RPMI8226 (cell line): ENCODE results near the gene ZNF160.
"Not testable (repeated sequence)": the region's sequence is repeated elsewhere in the genome, so short reads cannot be mapped to it uniquely, and the experiment has no call there.

Experiments used
- DNase-seq: peaks from one replicate; pipeline ENCODE4 v3.0.0-alpha.2; 2015

The ZNF160 gene

DNA sequence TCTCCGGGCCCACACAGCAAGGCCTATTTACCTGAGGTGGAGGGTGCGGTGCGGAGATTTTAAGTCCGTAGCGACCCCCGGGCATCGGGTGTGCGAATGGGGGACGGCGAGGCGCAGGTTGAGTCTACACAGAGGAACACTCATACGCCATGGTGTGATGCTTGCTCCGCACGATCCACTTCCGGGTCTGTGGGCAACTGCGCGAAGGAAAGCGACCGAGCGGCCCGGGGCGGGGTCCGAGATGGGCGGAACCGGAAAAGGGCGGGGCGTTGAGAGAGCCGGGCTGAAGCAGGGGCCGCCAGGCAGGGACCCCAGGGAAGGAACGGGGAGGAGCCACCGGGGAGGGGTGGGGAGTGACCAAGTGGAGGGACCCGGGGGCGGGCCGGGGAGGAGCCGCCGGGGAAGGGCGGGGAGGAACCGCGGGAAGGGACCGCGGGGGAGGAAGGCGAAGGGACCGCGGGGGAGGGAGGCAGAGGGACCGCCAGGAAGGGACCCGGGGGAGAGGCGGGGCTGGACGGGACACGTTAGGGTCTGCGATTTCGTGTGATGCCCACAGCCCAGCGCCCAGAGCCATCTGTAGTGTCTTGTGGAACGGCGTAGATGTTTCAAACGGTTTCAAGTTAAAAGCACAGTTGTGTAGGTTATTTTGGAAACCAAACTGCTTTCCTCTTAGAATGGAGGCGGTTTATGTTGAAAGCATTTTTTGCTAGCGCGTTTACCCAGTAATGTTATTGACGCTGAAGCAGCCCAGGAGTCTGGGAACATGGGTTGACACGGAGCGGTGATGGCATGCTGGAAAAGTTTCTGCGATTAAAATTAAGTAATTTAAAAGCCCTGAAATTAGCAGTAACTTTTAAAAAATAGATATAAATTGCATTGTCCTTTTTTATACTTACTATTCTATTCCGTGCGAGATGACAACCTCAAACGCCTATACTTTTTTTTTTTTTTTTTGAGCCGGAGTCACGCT is at the start of gene ZNF160:
ZNF160 (minus strand) TSS at position 189 of the 970 bp plus-strand sequence. CDS start 17,146 bp downstream, outside the sequence.
- peak; percentile 98 for DNase-seq

DNA sequence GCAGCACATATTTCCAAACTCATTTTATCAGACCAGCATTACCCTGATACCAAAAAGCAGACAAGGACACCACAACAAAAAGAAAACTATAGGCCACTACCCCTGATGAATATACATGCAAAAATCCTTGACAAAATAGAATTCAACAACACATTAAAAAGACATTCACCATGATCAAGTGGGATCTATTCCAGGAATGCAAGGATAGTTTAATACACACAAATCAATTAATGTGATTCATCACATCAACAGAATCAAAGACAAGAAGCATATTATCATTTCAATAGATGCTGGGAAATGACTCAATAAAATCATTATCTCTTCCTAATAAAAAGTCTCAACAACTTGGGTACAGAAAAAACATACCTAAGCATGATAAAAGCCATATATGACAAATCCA is 44.4 kb upstream of the ZNF160 start:
- DNase-seq: no peak

DNA sequence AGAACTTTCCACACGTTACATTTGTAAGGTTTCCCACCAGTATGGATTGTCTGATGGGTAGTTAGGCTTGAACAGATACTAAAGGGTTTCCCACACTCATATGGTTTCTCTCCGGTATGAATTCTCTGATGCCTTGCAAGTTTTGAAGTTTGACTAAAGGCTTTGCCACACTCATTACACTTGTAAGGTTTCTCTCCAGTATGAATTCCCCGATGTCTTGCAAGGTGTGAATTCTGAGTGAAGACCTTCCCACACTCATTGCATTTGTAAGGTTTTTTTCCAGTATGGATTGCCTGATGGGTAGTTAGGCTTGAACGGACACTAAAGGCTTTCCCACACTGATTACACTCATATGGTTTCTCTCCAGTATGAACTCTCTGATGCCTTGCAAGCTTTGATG is 37.1 kb upstream of the ZNF160 start:
- DNase-seq: no peak

DNA sequence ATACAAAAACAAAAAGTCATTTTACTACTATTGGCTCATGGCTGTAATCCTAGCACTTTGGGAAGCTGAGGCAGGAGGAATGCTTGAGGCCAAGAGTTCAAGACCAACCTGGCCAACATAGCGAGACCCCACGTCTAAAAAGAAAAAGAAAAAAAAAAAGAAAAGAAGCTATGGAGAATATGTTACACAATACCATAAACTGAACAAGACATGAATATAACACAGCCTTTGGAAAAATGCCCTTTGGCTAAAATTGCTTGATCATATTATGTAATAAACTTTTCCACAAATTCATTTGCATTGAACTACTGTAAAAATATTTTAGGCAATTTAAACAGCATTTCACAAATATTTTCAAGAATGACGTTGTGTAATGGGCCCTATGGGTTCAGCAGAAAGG is 33.2 kb upstream of the ZNF160 start:
- no peak for DNase-seq

DNA sequence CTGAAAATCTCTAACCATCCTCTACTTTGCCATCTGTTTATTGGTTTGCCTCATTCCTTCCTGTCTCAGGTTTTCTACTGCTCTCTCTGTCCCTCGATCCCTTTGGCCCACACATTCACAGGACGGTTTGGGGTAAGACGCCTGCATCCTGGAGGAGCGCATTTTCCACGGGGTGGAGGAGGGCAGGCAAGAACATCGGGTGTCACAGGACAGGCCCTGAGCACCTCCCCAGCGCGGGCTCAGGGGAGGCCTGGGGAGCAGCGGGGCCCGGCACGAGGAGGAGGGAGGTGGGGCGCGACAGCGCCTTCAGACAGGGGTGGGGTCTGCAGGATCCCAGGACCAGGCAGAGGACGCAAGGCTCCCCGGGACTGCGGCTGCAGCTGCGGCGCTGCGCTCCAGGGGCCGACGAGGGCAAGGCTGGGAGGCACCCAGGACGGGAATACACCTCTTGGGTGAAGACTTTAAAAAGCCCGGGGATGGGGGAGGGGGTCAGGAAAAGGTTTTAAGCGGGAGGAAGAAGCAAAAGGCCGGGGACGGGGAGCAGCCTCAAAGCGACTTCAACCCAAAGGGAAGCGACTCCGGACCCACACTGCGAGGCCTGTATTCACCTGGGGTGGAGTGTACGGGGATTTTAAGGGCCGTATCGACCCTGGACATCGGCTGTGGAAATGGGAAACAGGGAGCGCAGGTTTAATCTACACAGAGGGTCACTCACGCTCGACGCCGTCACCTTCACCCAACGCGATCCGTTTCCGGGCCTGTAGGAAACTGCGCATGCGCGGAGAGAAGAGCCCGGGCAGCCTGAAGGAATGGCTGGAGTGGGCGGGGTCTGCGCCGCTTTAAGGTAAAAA is 29.1 kb upstream of the ZNF160 start, which contains the start of gene ZNF415:
ZNF415 (minus strand) TSS at position 770 of the 851 bp plus-strand sequence. CDS start 10,234 bp downstream, outside the sequence.
- DNase-seq: peak; percentile 84

DNA sequence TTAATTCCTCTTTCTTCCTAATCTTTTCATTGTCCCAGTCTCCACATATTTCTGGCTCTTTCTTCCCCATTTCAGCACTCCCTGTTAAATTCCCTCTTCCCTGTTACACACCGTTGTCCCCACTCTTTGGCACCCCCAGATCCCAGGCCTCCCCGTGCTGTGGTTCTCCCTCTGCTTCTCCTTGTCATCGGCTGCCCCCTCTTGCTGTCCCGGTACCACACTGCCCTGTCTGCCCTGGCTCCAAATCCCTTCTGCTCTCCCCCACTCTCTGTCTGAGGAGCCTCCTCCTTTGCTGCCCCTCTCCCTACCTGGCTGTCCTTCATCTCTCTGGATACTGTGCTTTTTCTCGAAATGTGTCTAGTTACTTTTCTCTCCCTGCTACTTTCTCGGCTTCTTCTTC is 28.5 kb upstream of the ZNF160 start:
- no peak for DNase-seq

DNA sequence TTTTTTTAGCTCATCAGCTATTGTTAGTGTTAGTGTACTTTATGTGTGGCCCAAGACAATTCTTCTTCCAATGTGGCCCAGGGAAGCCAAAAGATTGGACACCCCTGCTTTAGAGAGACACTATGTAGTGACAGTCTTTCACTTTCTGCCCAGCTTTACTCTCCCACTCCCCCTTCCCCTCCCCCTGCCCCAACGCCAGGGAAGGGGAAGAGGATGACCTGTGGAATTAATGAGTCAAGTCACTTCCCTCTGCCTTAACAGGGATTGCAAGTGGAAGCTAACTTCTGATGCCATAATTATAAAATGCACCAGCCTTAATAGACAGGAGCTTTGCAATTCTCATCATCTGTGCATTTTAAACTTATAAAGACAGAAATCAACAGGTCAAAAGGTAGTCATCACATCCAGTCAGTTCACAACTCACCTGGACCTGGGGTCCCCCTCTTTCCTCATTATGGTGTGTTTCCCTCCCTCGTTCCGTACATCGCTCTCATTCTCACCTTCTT is 27.9 kb upstream of the ZNF160 start:
- DNase-seq: no peak

DNA sequence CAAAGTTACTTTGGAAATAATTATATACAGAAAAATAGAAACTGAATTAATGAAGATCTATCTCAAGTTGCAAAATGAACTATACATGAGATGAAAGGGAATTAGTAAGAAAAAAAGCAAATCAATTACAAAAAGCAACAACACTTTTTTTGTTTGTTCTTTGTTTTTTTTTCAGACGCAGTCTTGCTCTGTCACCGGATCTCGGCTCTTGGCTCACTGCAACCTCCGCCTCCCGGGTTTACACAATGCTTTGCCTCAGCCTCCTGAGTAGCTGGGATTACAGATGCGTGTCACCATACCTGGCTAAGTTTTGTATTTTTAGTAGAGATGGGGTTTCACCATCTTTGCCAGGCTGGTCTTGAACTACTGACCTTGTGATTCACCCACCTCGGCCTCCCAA is 27.3 kb upstream of the ZNF160 start:
- no peak for DNase-seq

DNA sequence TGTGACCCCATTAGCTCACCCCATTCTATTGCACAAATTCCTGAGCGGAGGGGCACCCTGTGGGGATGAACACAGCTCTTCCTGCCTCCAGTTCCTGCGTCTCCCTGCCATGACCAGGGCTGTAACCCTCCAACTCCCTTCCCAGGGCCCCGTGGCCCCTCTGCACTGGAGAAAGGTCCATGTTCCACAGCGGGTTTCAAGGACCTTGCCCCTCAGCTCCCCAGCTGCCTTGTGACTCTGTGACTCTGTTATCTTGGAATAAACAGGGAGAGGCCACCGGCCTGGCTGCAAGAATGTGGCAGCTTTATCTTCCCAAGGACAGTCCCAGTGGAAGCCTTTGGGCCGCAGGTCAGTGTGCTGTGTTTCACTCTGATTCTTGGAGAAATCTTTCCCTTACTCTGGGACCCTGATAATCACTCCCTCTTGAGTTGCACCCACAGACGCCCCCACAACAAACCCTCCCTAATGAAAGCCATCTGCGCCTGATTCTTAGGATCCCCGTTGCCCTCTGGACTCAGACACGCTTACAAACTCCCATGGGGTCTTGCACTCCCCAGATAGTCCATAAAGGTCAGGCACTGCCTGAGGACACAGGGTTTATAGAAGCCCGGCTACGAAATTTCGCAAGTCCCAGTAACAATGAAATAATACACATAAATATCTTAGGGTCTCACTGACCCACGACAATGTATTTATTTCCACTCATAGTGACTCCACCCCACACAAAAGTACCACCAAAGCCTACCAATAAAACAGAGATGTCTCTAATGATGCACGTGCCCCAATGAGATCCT is 23.7 kb upstream of the ZNF160 start:
- DNase-seq: not testable (repeated sequence)

DNA sequence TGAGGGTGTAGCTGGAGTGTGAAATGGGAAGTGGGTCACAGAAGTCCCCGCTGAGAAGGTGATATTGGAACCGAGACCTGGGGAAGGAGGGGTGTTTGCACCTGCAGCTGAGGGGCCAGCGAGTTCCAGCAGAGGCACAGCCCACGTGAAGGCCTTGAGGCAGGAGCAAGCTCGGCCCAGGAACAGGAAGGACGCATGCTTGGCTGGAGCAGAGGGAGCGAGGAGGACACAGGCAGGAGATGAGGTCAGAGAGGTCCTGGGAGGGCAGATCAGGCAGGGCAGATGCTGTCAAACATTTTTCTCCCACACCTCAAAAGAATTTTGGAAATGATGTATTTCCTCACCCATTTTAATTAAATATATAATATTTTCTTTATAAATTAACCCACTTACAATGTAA is 20.2 kb upstream of the ZNF160 start:
- DNase-seq: no peak

DNA sequence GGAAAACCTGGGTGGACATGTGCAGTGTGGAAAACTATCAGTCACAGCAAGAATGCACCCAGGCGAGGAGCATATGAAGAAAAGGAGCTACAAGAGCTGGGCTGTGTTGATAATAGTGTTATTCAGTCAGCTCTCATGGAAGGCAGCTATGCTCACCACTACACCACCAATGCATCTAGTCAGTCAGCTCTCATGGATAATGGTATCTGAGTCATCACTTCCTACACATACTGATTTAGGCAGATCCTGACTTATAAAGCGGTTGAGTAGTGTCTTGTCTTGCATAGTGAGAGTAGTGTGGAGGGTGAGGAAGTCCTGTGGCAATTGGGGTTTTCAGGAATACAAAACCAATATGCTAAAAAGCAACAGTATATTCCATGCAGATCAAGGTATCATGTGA is 9.1 kb upstream of the ZNF160 start:
- no peak for DNase-seq

DNA sequence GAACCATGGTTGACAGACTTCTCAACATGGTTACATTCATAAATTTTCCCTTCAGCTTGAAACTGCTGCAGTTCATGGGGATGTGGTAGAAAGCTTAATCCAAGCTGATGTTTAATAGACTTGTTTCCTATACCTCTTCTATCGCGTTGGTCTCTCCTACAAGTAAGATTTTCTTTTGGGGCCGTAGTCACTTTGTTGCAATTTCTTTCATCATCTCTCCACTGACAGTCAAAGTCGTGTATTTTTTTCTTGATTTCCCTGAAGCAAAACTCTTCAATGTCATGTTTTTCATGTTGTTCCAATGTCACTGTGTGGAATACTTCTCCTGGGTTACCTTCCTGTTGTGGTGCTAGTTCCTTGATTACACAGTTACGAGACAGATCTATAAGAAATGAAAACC is 6.3 kb upstream of the ZNF160 start:
- no peak for DNase-seq

DNA sequence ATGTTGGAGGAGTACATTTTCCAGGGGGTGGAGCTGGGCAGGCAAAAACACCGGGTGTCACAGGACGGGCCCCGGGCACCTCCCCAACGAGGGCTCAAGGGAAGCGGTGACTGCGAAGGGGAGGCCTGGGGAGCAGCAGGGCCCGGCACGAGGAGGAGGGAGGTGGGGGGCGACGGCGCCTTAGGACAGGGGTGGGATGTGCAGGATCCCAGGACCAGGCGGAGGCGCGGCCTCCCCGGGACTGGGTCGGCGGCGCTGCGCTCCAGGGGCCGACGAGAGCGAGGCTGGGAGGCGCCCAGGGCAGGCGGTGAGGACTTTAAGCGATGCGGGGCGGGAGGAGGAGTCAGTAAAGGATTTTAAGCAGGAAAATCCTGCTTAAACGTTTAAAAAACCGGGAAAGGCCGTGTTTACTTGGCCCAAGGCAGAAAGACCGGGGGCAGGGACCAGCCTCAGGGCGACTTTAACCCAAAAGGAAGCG is 427 bp downstream of the ZNF160 start:
- DNase-seq: peak; percentile 37

DNA sequence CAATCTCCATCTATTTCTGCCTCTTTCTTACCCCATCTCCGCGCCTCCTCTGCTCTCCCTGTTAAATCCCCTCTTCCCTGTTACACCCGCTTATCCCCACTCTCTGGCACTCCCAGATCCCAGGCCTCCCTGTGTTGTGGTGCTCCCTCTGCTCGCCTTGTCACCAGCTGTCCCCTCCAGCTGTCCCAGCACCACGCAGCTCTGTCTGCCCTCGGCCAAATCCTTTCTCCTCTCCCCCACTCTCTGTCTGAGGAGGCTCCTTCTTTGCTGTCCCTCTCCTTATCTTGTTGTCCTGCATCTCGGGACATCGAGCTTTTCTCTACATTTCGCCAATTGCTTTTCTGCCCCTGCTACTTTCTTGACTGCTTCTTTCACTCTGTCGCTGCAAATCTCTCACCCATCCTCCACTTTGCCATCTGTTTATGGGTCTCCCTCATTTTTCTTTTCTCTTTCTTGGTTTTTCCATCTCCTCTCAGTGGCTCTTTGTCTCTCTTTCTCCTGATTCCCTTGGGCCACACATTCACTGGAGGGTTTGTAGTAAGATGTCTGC is 941 bp downstream of the ZNF160 start:
- no peak for DNase-seq

DNA sequence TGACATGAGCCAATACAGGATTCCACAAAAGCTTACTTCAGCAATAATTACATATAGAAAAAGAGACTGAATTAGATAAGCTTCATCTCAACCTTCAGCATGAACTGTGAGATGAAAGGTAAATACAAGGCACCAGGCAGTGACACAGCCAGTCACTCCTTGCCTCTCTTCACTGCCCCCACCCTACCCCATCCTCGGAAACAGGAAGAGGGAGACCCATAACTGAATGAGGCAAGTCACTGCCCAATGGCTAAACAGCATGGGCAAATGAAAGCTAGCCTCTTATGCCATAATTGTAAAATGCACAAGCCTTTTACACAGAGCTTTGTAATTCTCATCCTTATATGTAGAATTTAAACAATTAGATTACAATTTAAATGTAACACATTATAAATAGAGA is 1.7 kb downstream of the ZNF160 start:
- no peak for DNase-seq

DNA sequence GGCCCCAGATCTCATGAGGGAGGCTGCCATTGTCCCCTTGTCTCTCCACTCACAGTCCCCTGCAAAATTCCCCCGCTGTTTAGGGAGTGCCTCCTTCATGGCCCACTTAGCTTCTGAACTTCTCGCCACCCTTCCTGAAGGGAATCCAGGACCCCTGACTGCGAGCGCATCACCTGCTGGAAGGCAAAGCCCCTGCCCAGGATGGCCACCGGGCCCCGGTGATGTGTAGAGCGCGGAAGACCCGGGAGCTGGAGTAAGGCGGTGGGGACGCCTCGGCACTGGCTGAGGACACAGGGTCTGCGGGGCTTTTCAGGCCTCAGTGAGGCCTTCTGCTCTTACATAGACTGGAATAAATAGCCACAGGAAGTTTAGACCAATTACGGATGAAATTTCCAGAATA is 4.7 kb downstream of the ZNF160 start:
- DNase-seq: not testable (repeated sequence)

DNA sequence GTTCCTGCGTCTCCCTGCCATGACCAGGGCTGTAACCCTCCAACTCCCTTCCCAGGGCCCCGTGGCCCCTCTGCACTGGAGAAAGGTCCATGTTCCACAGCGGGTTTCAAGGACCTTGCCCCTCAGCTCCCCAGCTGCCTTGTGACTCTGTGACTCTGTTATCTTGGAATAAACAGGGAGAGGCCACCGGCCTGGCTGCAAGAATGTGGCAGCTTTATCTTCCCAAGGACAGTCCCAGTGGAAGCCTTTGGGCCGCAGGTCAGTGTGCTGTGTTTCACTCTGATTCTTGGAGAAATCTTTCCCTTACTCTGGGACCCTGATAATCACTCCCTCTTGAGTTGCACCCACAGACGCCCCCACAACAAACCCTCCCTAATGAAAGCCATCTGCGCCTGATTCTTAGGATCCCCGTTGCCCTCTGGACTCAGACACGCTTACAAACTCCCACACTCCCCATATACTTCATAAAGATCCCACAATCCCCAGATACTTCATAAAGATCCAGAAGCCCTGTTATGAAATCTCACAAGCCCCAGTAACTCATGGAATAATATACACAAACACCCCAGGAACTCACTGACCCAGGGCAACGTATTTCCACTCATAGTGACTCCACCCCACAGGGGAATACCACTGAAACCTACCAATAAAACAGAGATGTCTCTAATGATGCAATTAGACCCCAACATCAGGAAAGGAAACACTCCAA is 6.1 kb downstream of the ZNF160 start:
- DNase-seq: not testable (repeated sequence)

DNA sequence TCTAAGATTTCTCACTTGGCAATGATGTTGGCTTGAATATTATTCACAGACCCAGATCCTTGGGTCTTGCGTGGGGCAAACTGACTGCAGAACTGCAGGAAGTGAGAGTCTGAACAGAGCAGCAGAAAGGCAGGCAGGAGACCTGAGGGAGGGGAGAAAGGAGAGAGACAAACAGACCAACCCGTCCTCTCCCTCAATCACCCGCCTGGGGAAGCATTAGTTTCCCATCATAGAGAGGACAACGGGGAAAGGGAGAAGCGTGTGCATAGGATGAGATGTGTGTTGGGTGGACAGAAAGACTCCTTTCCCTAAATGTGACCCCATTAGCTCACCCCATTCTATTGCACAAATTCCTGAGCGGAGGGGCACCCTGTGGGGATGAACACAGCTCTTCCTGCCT is 6.6 kb downstream of the ZNF160 start:
- DNase-seq: not testable (repeated sequence)

DNA sequence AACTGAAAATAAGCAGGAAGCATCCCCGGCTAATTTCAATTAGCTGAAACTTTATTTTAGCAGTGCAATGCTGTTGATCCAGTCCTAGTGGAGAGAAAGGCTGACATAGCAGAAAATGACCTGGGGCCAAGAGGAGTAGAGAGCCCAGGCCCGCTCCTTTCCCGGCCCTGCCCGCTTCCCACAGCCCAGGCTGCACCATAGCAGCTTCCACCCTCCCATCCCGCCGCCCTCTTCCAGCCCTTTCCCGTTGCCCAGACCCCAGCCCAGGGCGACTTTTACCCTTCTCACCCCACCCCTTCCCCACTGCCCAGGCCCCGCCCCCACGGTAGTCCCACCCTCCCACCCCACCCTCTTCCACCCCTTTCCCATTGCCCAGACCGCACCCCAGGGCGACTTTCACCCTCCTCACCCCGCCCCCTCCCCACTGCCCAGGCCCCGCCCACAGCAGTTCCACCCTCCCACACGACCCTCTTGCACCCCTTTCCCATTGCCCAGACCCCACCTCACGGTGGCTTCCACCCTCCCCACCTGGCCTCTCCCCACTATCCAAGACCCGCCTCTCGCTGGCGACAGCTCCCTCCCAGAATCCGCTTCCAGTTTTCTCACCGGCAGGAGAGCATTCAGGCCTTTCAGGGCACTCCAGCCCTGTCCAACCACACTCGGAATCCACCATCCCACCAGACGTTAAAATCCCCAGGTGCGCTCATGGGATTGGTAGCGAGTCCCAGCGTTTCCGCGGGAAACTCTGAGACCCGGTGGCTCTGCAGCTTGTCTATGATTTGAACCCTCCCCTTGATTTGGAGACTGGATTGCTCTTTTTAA is 8.3 kb downstream of the ZNF160 start:
- DNase-seq: no peak

DNA sequence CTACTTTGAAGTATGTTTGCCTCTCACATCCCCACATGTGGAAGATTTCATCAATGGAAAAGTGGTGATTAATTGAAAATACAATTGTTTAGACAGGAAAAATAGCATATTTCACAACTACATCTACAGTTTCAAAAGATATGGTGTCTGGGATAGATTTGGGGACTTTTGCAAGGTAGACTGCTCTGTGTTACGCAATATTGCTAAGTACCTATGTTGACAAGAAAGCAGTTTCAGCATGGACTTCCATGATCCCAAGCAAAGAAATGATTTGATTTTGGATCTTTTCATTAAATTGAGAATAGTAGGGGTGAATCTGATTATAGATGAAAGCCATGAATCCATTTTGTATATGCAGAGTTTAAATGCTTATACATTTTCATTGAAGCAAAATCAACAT is 10.5 kb downstream of the ZNF160 start:
- DNase-seq: no peak
